Kidney epithelial cell (primary cell): ENCODE results near the gene CDHR3. TPM values are rescaled to one million over a fixed set of nuclear protein-coding genes. Genes with fewer than 3 reads are reported as not detected.

ENCODE experiments used
- DNase-seq: peaks from one replicate; pipeline ENCODE4 v3.0.0-alpha.2; 2010; ENCODE audit warnings: low read depth
- H3K27me3 ChIP-seq: 2 replicates; pipeline ENCODE4 v1.6.0; 2011; ENCODE audit warnings: low read length; ENCODE audit not compliant: control insufficient read depth, insufficient read depth
- H3K36me3 ChIP-seq: 2 replicates; pipeline ENCODE4 v1.5.1; 2011; ENCODE audit warnings: low read length; ENCODE audit not compliant: control insufficient read depth, insufficient read depth
- H3K4me3 ChIP-seq: 2 replicates; pipeline ENCODE4 v1.5.1; 2011; ENCODE audit warnings: low read depth, mild to moderate bottlenecking, control low read depth, low read length
- total RNA-seq: library from RNA; depleted of rRNA; stranded (reverse); fragments of >200 nt; gene quantifications from 2 replicates; pipeline ENCODE4 v1.2.3, GENCODE V29; 2015
- TF ChIP-seq, protein P1 (sequence below): IDR thresholded peaks from 2 replicates; pipeline ENCODE4 v1.5.1; 2011; ENCODE audit warnings: mild to moderate bottlenecking, moderate library complexity, low read length, control low read depth, inconsistent platforms; ENCODE audit not compliant: insufficient read depth, poor library complexity, severe bottlenecking

Gene CDHR3
- total RNA-seq, 1 donor from 2014 or later = 0.96 TPM

DNA sequence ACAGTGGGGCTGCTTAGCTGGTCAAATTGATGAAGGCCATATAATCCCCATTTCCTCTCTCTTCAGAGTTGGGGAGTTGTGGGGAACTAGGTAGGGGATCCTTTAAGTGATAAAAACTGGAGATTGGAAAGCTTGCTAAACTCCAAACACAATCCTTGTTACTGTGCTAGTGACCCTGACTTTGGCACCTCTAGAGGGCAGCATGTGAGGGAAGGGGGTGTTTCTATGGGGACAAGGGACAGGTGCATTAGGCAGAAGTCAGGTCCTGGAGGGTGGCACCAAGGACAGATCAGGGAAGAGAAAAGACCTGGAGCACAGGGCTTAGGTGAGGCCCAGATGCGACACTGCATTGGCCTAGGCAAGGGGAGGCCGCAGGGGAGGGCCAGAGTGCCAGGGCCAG is 66.9 kb downstream of the CDHR3 start:
- DNase-seq = no peak
- TF ChIP-seq, protein P1, sequence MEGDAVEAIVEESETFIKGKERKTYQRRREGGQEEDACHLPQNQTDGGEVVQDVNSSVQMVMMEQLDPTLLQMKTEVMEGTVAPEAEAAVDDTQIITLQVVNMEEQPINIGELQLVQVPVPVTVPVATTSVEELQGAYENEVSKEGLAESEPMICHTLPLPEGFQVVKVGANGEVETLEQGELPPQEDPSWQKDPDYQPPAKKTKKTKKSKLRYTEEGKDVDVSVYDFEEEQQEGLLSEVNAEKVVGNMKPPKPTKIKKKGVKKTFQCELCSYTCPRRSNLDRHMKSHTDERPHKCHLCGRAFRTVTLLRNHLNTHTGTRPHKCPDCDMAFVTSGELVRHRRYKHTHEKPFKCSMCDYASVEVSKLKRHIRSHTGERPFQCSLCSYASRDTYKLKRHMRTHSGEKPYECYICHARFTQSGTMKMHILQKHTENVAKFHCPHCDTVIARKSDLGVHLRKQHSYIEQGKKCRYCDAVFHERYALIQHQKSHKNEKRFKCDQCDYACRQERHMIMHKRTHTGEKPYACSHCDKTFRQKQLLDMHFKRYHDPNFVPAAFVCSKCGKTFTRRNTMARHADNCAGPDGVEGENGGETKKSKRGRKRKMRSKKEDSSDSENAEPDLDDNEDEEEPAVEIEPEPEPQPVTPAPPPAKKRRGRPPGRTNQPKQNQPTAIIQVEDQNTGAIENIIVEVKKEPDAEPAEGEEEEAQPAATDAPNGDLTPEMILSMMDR = no peak
- Histone ChIP-seq H3K36me3 (no peaks in the 10 kb centered on the region), H3K4me3 (no peak overlapping the region), H3K27me3 (peaks cover 4% of the 10 kb centered on the region)

DNA sequence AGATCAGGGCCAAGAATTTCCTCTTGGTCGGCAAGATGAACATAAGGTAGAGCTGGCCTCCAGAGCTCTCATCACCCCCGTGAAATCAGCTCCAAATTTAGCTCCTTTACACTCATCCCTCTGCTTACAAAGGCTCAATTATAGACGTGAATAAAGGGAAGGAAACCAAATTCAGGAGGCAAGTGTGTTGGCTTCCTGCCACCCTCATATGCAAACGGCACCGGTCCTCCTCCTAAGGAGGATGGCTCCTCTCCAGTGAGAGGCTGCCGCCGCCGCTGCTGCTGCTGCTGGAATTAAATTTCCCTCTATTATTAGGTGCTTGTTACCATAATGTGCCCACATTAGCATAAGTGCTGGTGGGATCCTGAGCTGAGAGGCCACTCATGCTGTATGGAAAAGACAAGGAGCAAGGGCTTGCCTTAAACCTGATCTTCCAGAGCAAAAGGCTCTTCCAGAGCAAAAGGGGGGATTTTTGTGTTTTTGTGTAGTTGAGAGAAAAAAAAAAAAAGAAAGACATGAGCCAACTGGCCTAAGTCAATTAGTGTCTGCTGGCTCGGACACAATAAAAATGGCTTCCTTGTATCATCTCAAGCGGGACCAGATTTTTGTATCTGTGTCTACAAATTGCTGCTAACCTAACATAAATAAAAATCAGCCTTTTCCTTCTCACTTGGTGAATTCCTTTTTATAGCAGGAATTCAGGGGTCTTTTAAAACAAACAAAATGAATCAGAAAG is 68.4 kb downstream of the CDHR3 start:
- Histone ChIP-seq H3K4me3 (no peak overlapping the region), H3K27me3 (peaks cover 4% of the 10 kb centered on the region), H3K36me3 (no peaks in the 10 kb centered on the region)
- TF ChIP-seq, protein P1 = no peak
- DNase-seq = no peak

DNA sequence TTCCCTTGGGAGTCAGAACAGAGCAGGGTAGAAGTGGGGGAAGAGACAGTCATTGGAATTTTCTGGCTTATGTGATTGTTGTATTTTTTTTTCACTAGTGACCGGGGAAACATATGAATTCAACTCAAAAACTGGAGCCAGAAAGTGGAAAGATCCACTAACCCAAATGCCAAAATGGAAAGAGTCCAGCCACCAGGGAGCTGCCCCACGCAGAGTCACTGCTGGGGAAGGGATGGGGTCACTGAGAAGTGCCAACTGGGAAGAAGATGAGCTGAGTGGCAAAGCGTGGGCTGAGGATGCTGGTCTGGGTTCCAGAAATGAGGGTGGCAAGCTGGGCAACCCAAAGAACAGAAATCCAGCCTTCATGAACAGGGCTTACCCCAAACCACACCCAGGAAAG is 69.2 kb downstream of the CDHR3 start:
- Histone ChIP-seq H3K36me3 (no peaks in the 10 kb centered on the region), H3K27me3 (peaks cover 4% of the 10 kb centered on the region), H3K4me3 (no peak overlapping the region)
- DNase-seq = no peak
- TF ChIP-seq, protein P1 = no peak

DNA sequence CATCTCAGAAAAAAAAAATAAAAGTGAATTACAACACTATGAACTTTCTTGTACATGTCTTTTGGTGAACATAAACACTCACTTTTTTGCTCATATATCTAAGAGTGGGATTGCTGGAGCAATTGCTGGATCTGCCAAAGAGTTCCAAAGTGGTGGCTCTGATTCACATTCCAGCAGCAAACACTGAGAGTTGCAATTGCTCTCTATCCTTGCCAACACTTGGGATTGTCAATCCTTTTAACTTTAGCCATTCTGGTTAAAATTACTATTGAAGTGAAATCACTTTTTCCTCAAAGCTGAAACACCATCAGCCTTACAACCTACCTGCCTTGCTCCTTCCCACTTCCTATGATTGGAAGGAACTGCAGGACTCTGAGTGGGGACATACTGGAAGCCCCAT is 70.7 kb downstream of the CDHR3 start:
- DNase-seq = no peak
- H3K4me3 ChIP-seq = no peak overlapping the region
- peaks cover 2% of the 10 kb centered on the region for H3K27me3 ChIP-seq
- TF ChIP-seq, protein P1 = no peak
- H3K36me3 ChIP-seq = no peaks in the 10 kb centered on the region

DNA sequence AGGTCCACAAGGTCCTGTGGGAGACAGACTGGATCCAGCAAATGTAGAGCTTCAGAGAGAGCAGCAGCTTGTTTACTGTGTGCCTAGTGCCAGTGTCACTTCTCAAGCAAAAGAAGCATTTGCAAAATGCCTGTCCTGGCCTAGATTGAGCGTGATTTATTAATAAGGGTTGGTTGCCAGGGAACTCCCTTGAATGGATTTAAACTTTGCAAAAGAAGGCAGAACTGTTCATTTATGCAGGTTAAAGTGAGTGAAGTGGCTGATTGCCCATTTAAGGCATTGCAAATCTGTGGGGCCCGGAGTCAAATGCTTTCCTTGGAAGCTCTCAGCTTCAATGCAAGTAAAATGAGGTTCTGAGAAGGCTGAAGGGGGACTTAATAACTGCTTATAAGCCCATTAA is 71.3 kb downstream of the CDHR3 start:
- Histone ChIP-seq H3K27me3 (peaks cover 2% of the 10 kb centered on the region), H3K4me3 (no peak overlapping the region), H3K36me3 (no peaks in the 10 kb centered on the region)
- DNase-seq = no peak
- TF ChIP-seq, protein P1 = no peak

DNA sequence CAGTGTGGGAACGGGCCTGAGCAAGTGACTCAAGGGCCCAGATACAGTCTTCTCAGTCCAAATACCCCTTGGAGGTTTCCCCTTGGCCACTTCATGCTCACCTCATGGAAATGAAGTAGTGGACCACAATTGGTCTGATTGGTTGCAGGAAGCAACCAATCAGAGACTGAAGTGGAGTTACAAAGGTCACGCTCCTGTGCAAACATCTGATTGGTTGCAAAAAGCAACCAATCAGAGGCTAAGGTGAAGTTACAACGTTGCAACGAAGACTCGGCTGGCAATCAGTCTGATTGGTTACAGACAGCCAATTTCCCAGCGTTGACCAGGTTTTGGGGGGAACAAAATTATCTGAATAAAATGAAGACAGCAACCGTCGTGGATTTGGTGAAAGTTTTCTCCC is 72.5 kb downstream of the CDHR3 start:
- Histone ChIP-seq H3K4me3 (no peak overlapping the region), H3K27me3 (peaks cover 2% of the 10 kb centered on the region), H3K36me3 (no peaks in the 10 kb centered on the region)
- DNase-seq = no peak
- TF ChIP-seq, protein P1 = no peak
